ENCODE data around the gene INSIG2. TPM values are rescaled to one million over a fixed set of nuclear protein-coding genes. Genes with fewer than 3 reads are reported as not detected.

Gene INSIG2
- total RNA-seq, 1 donor from 2014 or later, result 32.2 TPM

DNA sequence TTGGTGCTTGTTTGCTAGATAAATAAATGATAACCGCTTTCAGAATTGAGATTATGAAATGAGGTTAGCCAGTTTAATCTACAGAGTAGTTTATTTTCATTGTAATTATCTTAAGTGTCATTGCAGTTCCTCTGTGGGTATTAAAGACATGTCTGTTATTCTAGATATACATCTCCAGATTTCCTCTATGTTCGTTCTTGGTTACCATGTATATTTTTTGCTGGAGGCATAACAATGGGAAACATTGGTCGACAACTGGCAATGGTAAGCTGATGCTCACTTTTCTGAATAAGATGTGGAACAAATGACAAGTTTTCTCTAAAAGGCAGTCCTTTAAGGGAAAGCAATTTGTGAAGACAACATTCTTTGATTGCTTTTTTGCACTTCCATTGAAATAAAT is 18.7 kb downstream of the INSIG2 start:
- H3K27ac Mint-ChIP-seq, result no peak overlapping the region
- H3K9me3 Mint-ChIP-seq, result no peaks in the 10 kb centered on the region
- TF ChIP-seq EZH2 (IDR thresholded peaks at IDR 0.05) (no peak), EZH2phosphoT487 (IDR thresholded peaks at IDR 0.05) (no peak)
- TF ChIP-seq, protein P1, sequence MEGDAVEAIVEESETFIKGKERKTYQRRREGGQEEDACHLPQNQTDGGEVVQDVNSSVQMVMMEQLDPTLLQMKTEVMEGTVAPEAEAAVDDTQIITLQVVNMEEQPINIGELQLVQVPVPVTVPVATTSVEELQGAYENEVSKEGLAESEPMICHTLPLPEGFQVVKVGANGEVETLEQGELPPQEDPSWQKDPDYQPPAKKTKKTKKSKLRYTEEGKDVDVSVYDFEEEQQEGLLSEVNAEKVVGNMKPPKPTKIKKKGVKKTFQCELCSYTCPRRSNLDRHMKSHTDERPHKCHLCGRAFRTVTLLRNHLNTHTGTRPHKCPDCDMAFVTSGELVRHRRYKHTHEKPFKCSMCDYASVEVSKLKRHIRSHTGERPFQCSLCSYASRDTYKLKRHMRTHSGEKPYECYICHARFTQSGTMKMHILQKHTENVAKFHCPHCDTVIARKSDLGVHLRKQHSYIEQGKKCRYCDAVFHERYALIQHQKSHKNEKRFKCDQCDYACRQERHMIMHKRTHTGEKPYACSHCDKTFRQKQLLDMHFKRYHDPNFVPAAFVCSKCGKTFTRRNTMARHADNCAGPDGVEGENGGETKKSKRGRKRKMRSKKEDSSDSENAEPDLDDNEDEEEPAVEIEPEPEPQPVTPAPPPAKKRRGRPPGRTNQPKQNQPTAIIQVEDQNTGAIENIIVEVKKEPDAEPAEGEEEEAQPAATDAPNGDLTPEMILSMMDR (IDR thresholded peaks at IDR 0.05), result no peak

DNA sequence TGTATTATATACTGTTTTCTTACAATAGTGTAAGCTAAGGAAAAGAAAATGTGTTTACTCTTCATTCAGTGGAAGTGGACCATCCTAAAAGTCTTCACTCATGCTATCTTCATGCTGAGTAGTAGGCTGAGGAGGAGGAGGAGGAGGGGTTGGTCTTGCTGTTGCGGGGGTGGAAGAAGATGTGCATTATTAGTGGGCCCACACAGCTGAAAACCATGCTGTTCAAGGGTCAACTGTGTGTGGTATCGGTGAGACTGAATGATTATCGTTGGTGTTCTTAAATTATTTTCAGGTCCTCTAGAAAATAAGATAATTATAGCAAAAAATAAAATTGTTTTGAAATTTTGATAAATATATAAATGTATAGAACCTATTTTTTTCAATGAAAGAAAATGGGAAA is 22.0 kb downstream of the INSIG2 start:
- Histone ChIP-seq H3K27ac (no peak overlapping the region), H3K9ac (no peak overlapping the region), H3K79me2 (ENCODE audit: low read depth) (no peaks in the 10 kb centered on the region), H3K36me3 (peaks cover 8% of the 10 kb centered on the region), H3K4me1 (no peaks in the 10 kb centered on the region), H3K4me2 (no peak overlapping the region), H3K9me3 (ENCODE audit: low read depth) (no peaks in the 10 kb centered on the region), H3F3A (ENCODE audit: low read depth) (no peaks in the 10 kb centered on the region), H4K20me1 (ENCODE audit: low read depth) (no peaks in the 10 kb centered on the region), H3K4me3 (no peak overlapping the region), H3K27me3 (no peaks in the 10 kb centered on the region), H2AFZ (replicated peaks) (no peak overlapping the region)
- no peak for DNase-seq (ENCODE audit: low spot score)
- TF ChIP-seq, protein P1 (IDR thresholded peaks at IDR 0.05), result no peak
- TF ChIP-seq EZH2 (IDR thresholded peaks at IDR 0.05), result no peak
- no peak for TF ChIP-seq EZH2phosphoT487 (IDR thresholded peaks at IDR 0.05)
- Mint-ChIP-seq H3K9me3 (no peaks in the 10 kb centered on the region), H3K27ac (no peak overlapping the region), H3K4me3 (no peak overlapping the region), H3K27me3 (ENCODE audit: insufficient read depth, low read depth) (no peaks in the 10 kb centered on the region), H3K4me1 (no peaks in the 10 kb centered on the region), H3K36me3 (peaks cover 20% of the 10 kb centered on the region)

More for the DNA sequence above, 18.7 kb downstream of the INSIG2 start:
- Histone ChIP-seq H3K9me3 (ENCODE audit: low read depth) (no peaks in the 10 kb centered on the region), H3K27ac (no peak overlapping the region), H3K4me3 (no peak overlapping the region), H4K20me1 (ENCODE audit: low read depth) (peaks cover 10% of the 10 kb centered on the region), H3F3A (ENCODE audit: low read depth) (no peaks in the 10 kb centered on the region), H3K27me3 (no peaks in the 10 kb centered on the region), H3K9ac (no peak overlapping the region), H3K36me3 (peaks cover 18% of the 10 kb centered on the region), H2AFZ (replicated peaks) (no peak overlapping the region), H3K4me2 (no peak overlapping the region), H3K4me1 (no peaks in the 10 kb centered on the region), H3K79me2 (ENCODE audit: low read depth) (no peaks in the 10 kb centered on the region)
- Mint-ChIP-seq H3K27me3 (ENCODE audit: insufficient read depth, low read depth) (no peaks in the 10 kb centered on the region), H3K4me1 (no peaks in the 10 kb centered on the region), H3K4me3 (no peak overlapping the region), H3K36me3 (peaks cover 18% of the 10 kb centered on the region)
- DNase-seq (ENCODE audit: low spot score), result no peak

DNA sequence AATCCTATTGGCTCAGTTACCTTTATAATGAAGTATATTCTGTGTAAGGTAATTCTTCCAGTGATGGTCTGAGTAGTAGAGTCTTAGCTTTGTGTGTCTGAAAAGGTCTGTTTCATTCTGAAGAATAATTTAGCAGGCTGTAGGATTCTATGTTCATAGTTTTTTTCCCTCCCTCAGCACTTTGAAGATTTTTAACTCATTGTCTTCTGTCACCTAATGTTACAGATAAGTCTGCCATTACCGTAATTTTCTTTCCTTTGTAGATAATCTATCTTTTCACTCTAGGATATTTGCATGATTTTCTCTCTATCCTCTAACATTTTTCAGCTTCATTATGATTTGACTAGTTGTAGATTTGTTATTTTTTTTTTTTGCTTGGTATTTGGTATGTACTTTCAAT is 22.7 kb downstream of the INSIG2 start:
- Histone ChIP-seq H3K9me3 (ENCODE audit: low read depth) (no peaks in the 10 kb centered on the region), H2AFZ (replicated peaks) (no peak overlapping the region), H3K4me2 (no peak overlapping the region), H3K9ac (no peak overlapping the region), H3K4me3 (no peak overlapping the region), H4K20me1 (ENCODE audit: low read depth) (no peaks in the 10 kb centered on the region), H3K36me3 (peaks cover 8% of the 10 kb centered on the region), H3K27me3 (no peaks in the 10 kb centered on the region), H3K4me1 (no peaks in the 10 kb centered on the region), H3K27ac (no peak overlapping the region), H3F3A (ENCODE audit: low read depth) (no peaks in the 10 kb centered on the region), H3K79me2 (ENCODE audit: low read depth) (no peaks in the 10 kb centered on the region)
- no peak for TF ChIP-seq EZH2phosphoT487 (IDR thresholded peaks at IDR 0.05)
- no peak for TF ChIP-seq EZH2 (IDR thresholded peaks at IDR 0.05)
- TF ChIP-seq, protein P1 (IDR thresholded peaks at IDR 0.05), result no peak
- Mint-ChIP-seq H3K36me3 (peaks cover 19% of the 10 kb centered on the region), H3K9me3 (no peaks in the 10 kb centered on the region), H3K4me3 (no peak overlapping the region), H3K27me3 (ENCODE audit: insufficient read depth, low read depth) (no peaks in the 10 kb centered on the region), H3K4me1 (no peaks in the 10 kb centered on the region), H3K27ac (no peak overlapping the region)
- no peak for DNase-seq (ENCODE audit: low spot score)

All from neural progenitor cell (in vitro differentiated cells).